ENCODE measurements around the gene ACACA.
"Not testable (repeated sequence)": the region's sequence is repeated elsewhere in the genome, so short reads cannot be mapped to it uniquely, and the experiment has no call there.

ACACA gene

GRCh38 chr17:37174205-37174604 lies 232.4 kb downstream of the ACACA start:
- DNase-seq (ENCODE audit: low read depth): no peak

- no peak for DNase-seq (ENCODE audit: low read depth)
These were observed 235.7 kb downstream of the ACACA start for GRCh38 chr17:37170881-37171425.

GRCh38 chr17:37168731-37169353 lies 237.8 kb downstream of the ACACA start:
- DNase-seq (ENCODE audit: low read depth): no peak

GRCh38 chr17:37167756-37168155 lies 238.9 kb downstream of the ACACA start:
- no peak for DNase-seq (ENCODE audit: low read depth)

- DNase-seq (ENCODE audit: low read depth): no peak
These were observed 242.6 kb downstream of the ACACA start for GRCh38 chr17:37164057-37164456.

- no peak for DNase-seq (ENCODE audit: low read depth)
These were observed 243.8 kb downstream of the ACACA start for GRCh38 chr17:37162800-37163199.

GRCh38 chr17:37160944-37161343 lies 245.7 kb downstream of the ACACA start:
- no peak for DNase-seq (ENCODE audit: low read depth)

- DNase-seq (ENCODE audit: low read depth): no peak
These were observed 248.3 kb downstream of the ACACA start for GRCh38 chr17:37158290-37158689.

GRCh38 chr17:37148156-37148555 lies 258.5 kb downstream of the ACACA start:
- no peak for DNase-seq (ENCODE audit: low read depth)

- DNase-seq (ENCODE audit: low read depth): no peak
These were observed 259.3 kb downstream of the ACACA start for GRCh38 chr17:37147301-37147812.

GRCh38 chr17:37146086-37147064 lies 260.3 kb downstream of the ACACA start:
- no peak for DNase-seq (ENCODE audit: low read depth)

GRCh38 chr17:37144075-37144701 lies 262.4 kb downstream of the ACACA start:
- no peak for DNase-seq (ENCODE audit: low read depth)

- DNase-seq (ENCODE audit: low read depth): not testable (repeated sequence)
These were observed 263.1 kb downstream of the ACACA start for GRCh38 chr17:37143558-37143957.

GRCh38 chr17:37142294-37142896 lies 264.2 kb downstream of the ACACA start:
- no peak for DNase-seq (ENCODE audit: low read depth)

- no peak for DNase-seq (ENCODE audit: low read depth)
These were observed 268.0 kb downstream of the ACACA start for GRCh38 chr17:37138571-37139120.

- DNase-seq (ENCODE audit: low read depth): no peak
These were observed 268.6 kb downstream of the ACACA start for GRCh38 chr17:37137906-37138514.

- no peak for DNase-seq (ENCODE audit: low read depth)
These were observed 269.5 kb downstream of the ACACA start for GRCh38 chr17:37137070-37137610.

GRCh38 chr17:37135576-37135975 lies 271.1 kb downstream of the ACACA start:
- no peak for DNase-seq (ENCODE audit: low read depth)

GRCh38 chr17:37134050-37134449 lies 272.6 kb downstream of the ACACA start:
- no peak for DNase-seq (ENCODE audit: low read depth)

GRCh38 chr17:37133136-37133535 lies 273.5 kb downstream of the ACACA start:
- no peak for DNase-seq (ENCODE audit: low read depth)
